H1 (cell line): Measurements from ENCODE around the gene GATD1. TPM values are rescaled to one million over a fixed set of nuclear protein-coding genes. Genes with fewer than 3 reads are reported as not detected.

Source experiments
- CTCF ChIA-PET: fragments of 300-600 bp; sonication (Branson Sonifier 250); formaldehyde crosslinking; loops from one replicate; lab custom pipeline; 2021; ENCODE audit not compliant: partially characterized antibody; lab: Charles Lee
- POLR2A ChIA-PET: fragments of 300-600 bp; sonication (Branson Sonifier 250); formaldehyde crosslinking; loops from one replicate; lab custom pipeline; 2021; ENCODE audit warnings: inconsistent platforms; ENCODE audit not compliant: partially characterized antibody; lab: Charles Lee
- DNase-seq, 2 experiments: peaks; one replicate each; pipeline versions ENCODE4 v3.0.0 to v3.0.0-alpha.2; 2010 to 2022; ENCODE audit warnings: low spot score in 2 of 2, low read depth in 1 of 2, mixed read lengths in 1 of 2
- FAIRE-seq: peaks from 2 replicates; lab custom pipeline; 2011; peaks lifted over from hg19 to GRCh38; lab: Jason Lieb, UNC
- H2AFZ ChIP-seq: 2 replicates; pipeline ENCODE4 v1.8.1; 2012; ENCODE audit warnings: low read length, inconsistent platforms
- H2AK5ac ChIP-seq: 2 replicates; pipeline ENCODE4 v1.6.1; 2013; ENCODE audit warnings: low read depth, low read length
- H2BK120ac ChIP-seq: replicated peaks from 2 replicates; pipeline ENCODE3; 2013; ENCODE audit warnings: low read depth, low read length, inconsistent platforms
- H2BK12ac ChIP-seq: 2 replicates; pipeline ENCODE4 v1.6.1; 2013; ENCODE audit warnings: low read depth, low read length
- H2BK15ac ChIP-seq: 2 replicates; pipeline ENCODE4 v1.6.1; 2013; ENCODE audit warnings: low read length
- H2BK20ac ChIP-seq: 2 replicates; pipeline ENCODE4 v1.6.1; 2013; ENCODE audit warnings: low read length
- H2BK5ac ChIP-seq: 2 replicates; pipeline ENCODE4 v1.6.1; 2013; ENCODE audit warnings: low read depth, low read length
- H3K14ac ChIP-seq: 2 replicates; pipeline ENCODE4 v1.6.1; 2013; ENCODE audit warnings: inconsistent platforms; ENCODE audit not compliant: insufficient read length
- H3K18ac ChIP-seq: 2 replicates; pipeline ENCODE4 v1.6.1; 2013; ENCODE audit warnings: low read length; ENCODE audit errors: extremely low read depth
- H3K23ac ChIP-seq: 2 replicates; pipeline ENCODE4 v1.6.1; 2013; ENCODE audit warnings: inconsistent platforms; ENCODE audit not compliant: insufficient read length
- H3K23me2 ChIP-seq: 2 replicates; pipeline ENCODE4 v1.6.1; 2013; ENCODE audit warnings: low read depth, low read length
- H3K27ac ChIP-seq: 2 replicates; pipeline ENCODE4 v1.6.1; 2011; ENCODE audit warnings: low read depth, low read length, inconsistent platforms
- H3K27me3 ChIP-seq, 4 experiments: replicated peaks in 1 of 4; 1 replicate in 1 of 4; 2 replicates in 3 of 4; pipeline versions ENCODE4 v1.6.1 to v1.8.1; 2011 to 2013; ENCODE audit warnings: low read length in 3 of 4, mild to moderate bottlenecking in 3 of 4, inconsistent platforms in 2 of 4, mixed read lengths in 2 of 4, moderate library complexity in 1 of 4; ENCODE audit not compliant: control insufficient read depth in 3 of 4, insufficient read depth in 3 of 4; ENCODE audit errors: extremely low read depth in 1 of 4
- H3K36me3 ChIP-seq, 4 experiments: 2 replicates each; pipeline versions ENCODE4 v1.6.1 to v1.8.1; 2011 to 2013; ENCODE audit warnings: mild to moderate bottlenecking in 4 of 4, low read length in 3 of 4, moderate library complexity in 2 of 4, control low read depth in 1 of 4, inconsistent platforms in 1 of 4; ENCODE audit not compliant: insufficient read depth in 4 of 4, control insufficient read depth in 2 of 4
- H3K4ac ChIP-seq: replicated peaks from 2 replicates; pipeline ENCODE3; 2013; ENCODE audit warnings: low read length, low read depth, mixed read lengths, inconsistent platforms; ENCODE audit not compliant: insufficient read length
- H3K4me1 ChIP-seq, 4 experiments: replicated peaks in 1 of 4; 1 replicate in 1 of 4; 2 replicates in 3 of 4; pipeline versions ENCODE4 v1.6.1 to v1.8.1; 2011 to 2013; ENCODE audit warnings: low read length in 3 of 4, inconsistent platforms in 2 of 4, mixed read lengths in 1 of 4; ENCODE audit not compliant: insufficient read depth in 4 of 4, control insufficient read depth in 3 of 4
- H3K4me2 ChIP-seq, 2 experiments: 2 replicates each; pipeline versions ENCODE4 v1.6.1 to v1.8.1; 2011 to 2013; ENCODE audit warnings: low read depth in 2 of 2, low read length in 2 of 2, control low read depth in 1 of 2, inconsistent platforms in 1 of 2, mild to moderate bottlenecking in 1 of 2; ENCODE audit not compliant: insufficient read depth in 1 of 2
- H3K4me3 ChIP-seq, 4 experiments: fragments of 200-600, 300-600 bp in 1 of 4; sonication (generic), shearing (Covaris generic), sonication (Bioruptor Twin) in 1 of 4; 2 replicates each; pipeline versions ENCODE4 v1.5.1 to v1.8.1; 2011 to 2016; ENCODE audit warnings: low read length in 4 of 4, low read depth in 3 of 4, control low read depth in 2 of 4, inconsistent platforms in 2 of 4, mild to moderate bottlenecking in 2 of 4, mixed read lengths in 1 of 4, moderate library complexity in 1 of 4; ENCODE audit not compliant: insufficient read depth in 2 of 4; ENCODE audit errors: extremely low read depth in 1 of 4
- H3K56ac ChIP-seq: replicated peaks from 2 replicates; pipeline ENCODE3; 2013; ENCODE audit warnings: low read depth, mild to moderate bottlenecking, mixed read lengths, low read length, inconsistent platforms; ENCODE audit not compliant: insufficient read length
- H3K79me1 ChIP-seq: 2 replicates; pipeline ENCODE4 v1.6.1; 2013; ENCODE audit warnings: low read depth, low read length, control low read depth
- H3K79me2 ChIP-seq, 2 experiments: 2 replicates each; pipeline versions ENCODE4 v1.6.1 to v1.8.1; 2012 to 2013; ENCODE audit warnings: low read length in 2 of 2, mild to moderate bottlenecking in 2 of 2, inconsistent platforms in 1 of 2; ENCODE audit not compliant: insufficient read depth in 2 of 2, control insufficient read depth in 1 of 2
- H3K9ac ChIP-seq, 4 experiments: replicated peaks in 1 of 4; 1 replicate in 1 of 4; 2 replicates in 3 of 4; pipeline versions ENCODE4 v1.6.1 to v1.8.1; 2011 to 2013; ENCODE audit warnings: low read depth in 3 of 4, low read length in 3 of 4, control low read depth in 2 of 4, mild to moderate bottlenecking in 2 of 4, moderate library complexity in 2 of 4, inconsistent platforms in 1 of 4; ENCODE audit errors: extremely low read depth in 1 of 4
- H3K9me3 ChIP-seq, 2 experiments: 2 replicates each; pipeline versions ENCODE4 v1.6.1 to v1.8.1; 2012 to 2013; ENCODE audit warnings: mild to moderate bottlenecking in 2 of 2, moderate library complexity in 2 of 2, control low read depth in 1 of 2, inconsistent platforms in 1 of 2, low read depth in 1 of 2, low read length in 1 of 2, mixed read lengths in 1 of 2; ENCODE audit not compliant: insufficient read depth in 2 of 2
- H4K20me1 ChIP-seq, 2 experiments: replicated peaks in 1 of 2; 2 replicates each; pipeline versions ENCODE3 to v1.8.1; 2011 to 2013; ENCODE audit warnings: inconsistent platforms in 2 of 2, low read length in 2 of 2, mild to moderate bottlenecking in 1 of 2; ENCODE audit not compliant: insufficient read depth in 2 of 2, control insufficient read depth in 1 of 2
- H4K5ac ChIP-seq: 2 replicates; pipeline ENCODE4 v1.6.1; 2013; ENCODE audit warnings: low read length, low read depth, mixed read lengths, inconsistent platforms; ENCODE audit not compliant: insufficient read length
- H4K8ac ChIP-seq: 2 replicates; pipeline ENCODE4 v1.8.0; 2013; ENCODE audit warnings: mild to moderate bottlenecking, moderate library complexity, low read length, inconsistent platforms; ENCODE audit not compliant: insufficient read depth; ENCODE audit errors: extremely low read depth
- H4K91ac ChIP-seq: replicated peaks from 2 replicates; pipeline ENCODE3; 2013; ENCODE audit warnings: low read length, mixed read lengths, inconsistent platforms; ENCODE audit not compliant: insufficient read length
- CBX5 ChIP-seq: fragments of 300-800, 300-1000 bp; sonication (generic); IDR thresholded peaks from 2 replicates; pipeline ENCODE4 v1.7.1; 2016; ENCODE audit warnings: antibody characterized with exemption, low read length, low read depth
- CEBPB ChIP-seq: IDR thresholded peaks from 2 replicates; pipeline ENCODE4 v1.6.1; 2012; ENCODE audit warnings: low read depth, low read length
- CTBP2 ChIP-seq: IDR thresholded peaks from 2 replicates; pipeline ENCODE4 v1.7.0; 2011; ENCODE audit warnings: borderline replicate concordance, mild to moderate bottlenecking, moderate library complexity, mixed read lengths, low read length; ENCODE audit not compliant: insufficient read depth, insufficient read length
- GTF2F1 ChIP-seq: IDR thresholded peaks from 2 replicates; pipeline ENCODE4 v1.6.1; 2012; ENCODE audit warnings: low read depth, low read length, improper control_type of control experiment, borderline replicate concordance
- HDAC2 ChIP-seq, 2 experiments: fragments of 300-600 bp in 1 of 2; sonication (generic) in 1 of 2; IDR thresholded peaks; 2 replicates each; pipeline ENCODE4 v1.6.1; 2011 to 2012; ENCODE audit warnings: low read depth in 2 of 2, low read length in 2 of 2, mild to moderate bottlenecking in 2 of 2, moderate library complexity in 2 of 2, borderline replicate concordance in 1 of 2, inconsistent platforms in 1 of 2
- HDAC6 ChIP-seq: IDR thresholded peaks from one replicate; pipeline ENCODE4 v1.7.1; 2012; ENCODE audit warnings: low read depth, mild to moderate bottlenecking, inconsistent platforms, low read length, moderate library complexity
- PHF8 ChIP-seq: fragments of 200-600 bp; sonication (generic); conservative IDR thresholded peaks from 2 replicates; pipeline ENCODE4 v1.7.1; 2012; ENCODE audit warnings: low read depth, mild to moderate bottlenecking, inconsistent platforms, low read length, moderate library complexity
- SP4 ChIP-seq: IDR thresholded peaks from 2 replicates; pipeline ENCODE4 v1.6.1; 2012; ENCODE audit warnings: low read length, inconsistent platforms
- SRF ChIP-seq: IDR thresholded peaks from 2 replicates; pipeline ENCODE4 v1.6.1; 2011; ENCODE audit warnings: mild to moderate bottlenecking, low read depth, low read length, moderate library complexity
- SUZ12 ChIP-seq: fragments of 200-600 bp; sonication (generic); IDR thresholded peaks from 2 replicates; pipeline ENCODE4 v1.6.1; 2012; ENCODE audit warnings: mild to moderate bottlenecking, inconsistent platforms, low read length, moderate library complexity, mixed read lengths
- TBP ChIP-seq: IDR thresholded peaks from 2 replicates; pipeline ENCODE4 v1.6.1; 2011; ENCODE audit warnings: low read depth, low read length, improper control_type of control experiment
- WGBS, 2 experiments: shearing (Covaris generic) in 1 of 2; methylation state at CpG; one replicate each; pipeline versions ENCODE4 v1.1.6 to v1.1.7; 2013 to 2015; ENCODE audit warnings: low lambda C conversion rate in 2 of 2, mixed read lengths in 2 of 2, inconsistent platforms in 1 of 2, low coverage in 1 of 2, missing lambda C conversion rate in 1 of 2; ENCODE audit not compliant: insufficient replicate concordance in 2 of 2, insufficient coverage in 1 of 2, insufficient read length in 1 of 2; ENCODE audit errors: extremely low coverage in 1 of 2, missing lambda C conversion rate in 1 of 2; 5-methylcytosine and 5-hydroxymethylcytosine counted together
- polyA plus RNA-seq, 7 experiments: library from polyadenylated mRNA; depleted of rRNA in 3 of 7; stranded (reverse) in 5 of 7; unstranded in 2 of 7; fragments of >200 nt in 5 of 7; fragments of 200-250 nt in 2 of 7; gene quantifications; 1 replicate in 5 of 7; 2 replicates in 1 of 7; 4 replicates in 1 of 7; pipeline versions ENCODE4 v1.2.1 to v1.2.3, GENCODE V29; 2011 to 2013; ENCODE audit warnings: missing spikeins in 2 of 7, mixed read lengths in 2 of 7
- total RNA-seq: library from RNA; stranded (reverse); fragmentation: NEBNext Ultra II Directional; extraction: Animal tissue kit (Norgen Biotek cat#: 25700); gene quantifications from 2 replicates; pipeline ENCODE4 v1.2.1, GENCODE V29; 2021
- TF ChIP-seq, protein P1 (sequence below): IDR thresholded peaks from 2 replicates; pipeline ENCODE4 v1.6.1; 2012; ENCODE audit warnings: inconsistent platforms

Gene GATD1
- total and polyA plus RNA-seq, 2 of the 8 experiments (the other 6 are each of a cell fraction or from before 2014, with no cell fraction given) = 47.5 to 54.8 TPM

DNA sequence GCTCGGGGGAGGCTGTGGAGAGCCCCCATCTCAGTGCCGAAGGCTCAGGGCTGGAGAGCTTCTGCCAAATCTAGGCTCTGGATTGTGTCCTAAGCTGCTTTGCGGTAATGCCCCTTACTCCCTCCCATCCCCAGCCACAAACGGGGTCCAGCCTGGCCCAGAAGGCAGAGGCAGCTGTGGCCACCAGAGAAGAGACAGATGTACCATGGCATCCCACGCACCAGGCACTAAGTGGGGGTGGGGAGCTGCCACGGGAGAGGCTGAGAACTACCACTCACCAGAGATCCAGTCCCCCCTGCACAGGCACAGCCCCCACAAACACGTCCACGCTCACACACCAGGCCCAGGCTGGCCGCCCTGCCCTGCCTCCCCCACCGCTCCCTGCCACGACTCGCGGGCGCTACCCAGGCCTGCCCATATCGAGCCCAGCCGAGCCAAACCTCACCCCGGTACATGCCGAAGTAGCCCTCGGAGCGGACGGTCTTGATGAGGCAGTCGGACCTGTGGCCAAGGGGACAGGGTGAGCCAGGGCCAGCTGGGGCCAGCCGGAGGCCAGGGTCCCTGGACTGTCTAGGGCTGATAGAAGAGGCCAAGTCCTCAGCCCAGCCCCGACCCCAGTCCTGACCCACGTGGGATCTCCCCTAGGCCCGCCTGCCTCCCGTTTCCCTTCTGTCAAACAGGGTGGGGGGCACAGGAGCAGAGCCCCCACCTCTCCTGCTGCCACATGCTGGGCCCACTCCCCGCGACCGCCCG lies 16.9 kb upstream of the GATD1 start:
- no peak for FAIRE-seq
- Histone ChIP-seq H4K8ac (peak overlapping the region; percentile 46; the same call in 1 of the 2 replicates), H3K27ac (no peak overlapping the region), H3K23me2 (peaks cover 7% of the 10 kb centered on the region), H4K20me1 (peaks cover 2 to 12% of the 10 kb centered on the region in 2 experiments), H3K36me3 (peaks cover 0 to 14% (median 0%) of the 10 kb centered on the region in 4 experiments; a peak in 3 of 8 replicates), H3K9me3 (no peaks in the 10 kb centered on the region), H3K56ac (no peak overlapping the region), H3K14ac (no peak overlapping the region), H3K79me2 (peaks cover 0 to 5% of the 10 kb centered on the region in 2 experiments; a peak in 1 of 4 replicates), H2BK5ac (no peak overlapping the region), H2BK15ac (no peak overlapping the region), H3K4me1 (peaks cover 4 to 33% (median 21%) of the 10 kb centered on the region in 4 experiments), H2BK120ac (no peak overlapping the region), H3K4me3 (no peak overlapping the region), H4K91ac (no peak overlapping the region), H2BK12ac (no peak overlapping the region), H3K27me3 (no peaks in the 10 kb centered on the region), H2BK20ac (no peak overlapping the region), H2AFZ (no peak overlapping the region), H3K4me2 (no peak overlapping the region), H3K79me1 (0 out of 2 replicates have a peak, but pooled peaks cover 7% of the 10 kb centered on the region), H3K23ac (no peak overlapping the region), H3K4ac (no peak overlapping the region), H2AK5ac (no peak overlapping the region), H3K18ac (no peak overlapping the region), H4K5ac (no peak overlapping the region), H3K9ac (no peak overlapping the region)
- 96% methylated on average over 27 of the region's 31 CpGs; no CpG with 5 or more reads in 1 of the 2 experiments for WGBS, 2 experiments
- DNase-seq = no peak
- ChIA-PET CTCF (interaction anchor here (1.6 to 3.4 kb wide), 3 partner anchors 8 to 11 kb away, joined by 5 to 14 read pairs (median 10); no protein-coding TSS in a partner anchor), POLR2A (interaction anchor here (0.6 to 53.0 kb wide), 5 partner anchors 8 to 36 kb away, joined by 3 to 1917 read pairs (median 5); partner anchors contain the start of genes CD151, CRACR2B, PIDD1 and PNPLA2)
- TF ChIP-seq CBX5 = no peak
- no peak for TF ChIP-seq SP4
- no peak for TF ChIP-seq CTBP2
- TF ChIP-seq SUZ12 = no peak
- no peak for TF ChIP-seq SRF
- no peak for TF ChIP-seq TBP
- TF ChIP-seq GTF2F1 = no peak
- TF ChIP-seq, protein P1, sequence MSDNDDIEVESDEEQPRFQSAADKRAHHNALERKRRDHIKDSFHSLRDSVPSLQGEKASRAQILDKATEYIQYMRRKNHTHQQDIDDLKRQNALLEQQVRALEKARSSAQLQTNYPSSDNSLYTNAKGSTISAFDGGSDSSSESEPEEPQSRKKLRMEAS = no peak
- no peak for TF ChIP-seq PHF8
- no peak for TF ChIP-seq HDAC2 (IDR thresholded peaks at IDR 0.05; ENCODE audit: borderline replicate concordance in 1 of 2, low read depth in 2 of 2, low read length in 2 of 2)
- TF ChIP-seq CEBPB = no peak
- no peak for TF ChIP-seq HDAC6
